ENCODE data around the gene RRP9.
"Not testable (repeated sequence)": the region's sequence is repeated elsewhere in the genome, so short reads cannot be mapped to it uniquely, and the experiment has no call there.

RRP9 gene, protein sequence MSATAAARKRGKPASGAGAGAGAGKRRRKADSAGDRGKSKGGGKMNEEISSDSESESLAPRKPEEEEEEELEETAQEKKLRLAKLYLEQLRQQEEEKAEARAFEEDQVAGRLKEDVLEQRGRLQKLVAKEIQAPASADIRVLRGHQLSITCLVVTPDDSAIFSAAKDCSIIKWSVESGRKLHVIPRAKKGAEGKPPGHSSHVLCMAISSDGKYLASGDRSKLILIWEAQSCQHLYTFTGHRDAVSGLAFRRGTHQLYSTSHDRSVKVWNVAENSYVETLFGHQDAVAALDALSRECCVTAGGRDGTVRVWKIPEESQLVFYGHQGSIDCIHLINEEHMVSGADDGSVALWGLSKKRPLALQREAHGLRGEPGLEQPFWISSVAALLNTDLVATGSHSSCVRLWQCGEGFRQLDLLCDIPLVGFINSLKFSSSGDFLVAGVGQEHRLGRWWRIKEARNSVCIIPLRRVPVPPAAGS

DNA sequence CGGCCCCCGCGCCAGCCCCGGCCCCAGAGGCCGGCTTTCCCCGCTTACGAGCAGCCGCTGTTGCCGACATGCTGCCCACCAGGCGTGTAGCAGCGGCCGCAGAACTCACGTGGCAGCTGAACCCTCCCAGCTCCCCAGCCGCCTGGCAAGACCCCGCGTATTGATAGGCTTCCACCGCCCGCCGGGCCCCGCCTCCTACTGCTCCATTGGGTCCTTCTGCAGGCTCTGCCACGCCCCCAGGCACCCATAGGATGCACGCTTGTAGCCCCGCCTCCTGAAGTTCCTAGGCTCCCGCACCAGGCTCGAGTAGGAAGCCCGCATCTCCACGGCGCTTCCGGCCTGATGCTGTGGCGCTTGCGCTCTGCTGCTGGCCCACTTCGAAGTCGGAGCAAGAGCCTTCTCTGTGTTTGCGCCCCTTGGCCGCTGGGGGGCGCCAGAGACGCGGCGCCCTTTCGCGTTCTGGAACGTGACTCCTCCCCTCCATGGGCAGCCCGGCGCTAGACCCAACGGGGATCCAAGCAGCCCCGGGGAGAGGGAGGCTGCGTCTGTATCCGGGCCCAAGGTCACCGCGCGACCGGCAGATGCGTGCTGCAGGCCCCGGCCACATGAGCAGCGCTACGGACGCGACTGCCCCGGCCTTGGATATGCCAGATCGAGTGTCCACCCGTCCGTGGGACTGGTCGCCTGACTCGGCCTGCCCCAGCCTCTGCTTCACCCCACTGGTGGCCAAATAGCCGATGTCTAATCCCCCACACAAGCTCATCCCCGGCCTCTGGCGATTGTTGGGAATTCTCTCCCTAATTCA is at the start of gene RRP9, which contains the start of gene PARP3:
Gene RRP9, minus strand, starts transcription at position 107 of the 805 bp plus-strand sequence. Its CDS starts 37 bp downstream, at position 70.
Gene PARP3, plus strand, starts transcription at position 566 of the 805 bp plus-strand sequence. CDS start 993 bp downstream, outside the sequence.
- Histone ChIP-seq H3K27ac (peak within 1 kb of the TSS; percentile 88 to 97), H3K9me3 (no peaks in the 10 kb centered on the region), H3K27me3 (no peaks in the 10 kb centered on the region), H3K4me3 (peak within 1 kb of the TSS; percentile 72 to 78), H3K36me3 (peaks cover 10 to 42% (median 12%) of the 10 kb centered on the region in 3 donors), H3K4me1 (peaks cover 0 to 33% (median 29%) of the 10 kb centered on the region in 4 donors)
- TF ChIP-seq CTCF (IDR thresholded peaks at IDR 0.05): peak; percentile 99 to 100
- peak; percentile 100 for DNase-seq
- intact Hi-C loops (cut with DNase I; ENCODE audit: low total_unique reads): loop anchor here (5.0 kb wide), 3 partner anchors 40 to 200 kb away; partner anchors contain the start of genes ACY1 and DUSP7

DNA sequence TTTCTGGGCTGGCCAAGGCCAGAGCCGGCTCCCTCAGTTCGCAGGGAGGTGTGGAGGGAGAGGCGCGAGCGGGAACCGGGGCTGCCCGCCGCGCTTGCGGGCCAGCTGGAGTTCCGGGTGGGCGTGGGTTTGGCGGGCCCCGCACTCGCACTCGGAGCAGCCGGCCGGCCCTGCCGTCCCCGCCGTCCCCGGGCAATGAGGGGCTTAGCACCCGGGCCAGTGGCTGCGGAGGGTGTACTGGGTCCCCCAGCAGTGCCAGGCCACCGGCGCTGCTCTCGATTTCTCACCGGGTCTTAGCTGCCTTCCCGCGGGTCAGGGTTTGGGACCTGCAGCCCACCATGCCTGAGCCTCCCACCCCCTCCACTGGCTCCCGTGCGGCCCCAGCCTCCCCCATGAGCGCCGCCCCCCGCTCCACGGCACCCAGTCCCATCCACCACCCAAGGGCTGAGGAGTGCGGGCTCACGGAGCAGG is 48.8 kb upstream of the RRP9 start:
- H3K4me1 ChIP-seq: peaks cover 0 to 30% (median 22%) of the 10 kb centered on the region in 4 donors
- DNase-seq; H3K9me3 ChIP-seq; intact Hi-C loops (cut with DNase I; ENCODE audit: low total_unique reads); H3K4me3 ChIP-seq; H3K27me3 ChIP-seq: not testable (repeated sequence)
- H3K36me3 ChIP-seq: peaks cover 14 to 42% (median 36%) of the 10 kb centered on the region in 3 donors
- H3K27ac ChIP-seq: peak overlapping the region in 1 of 2 donors; percentile 53

DNA sequence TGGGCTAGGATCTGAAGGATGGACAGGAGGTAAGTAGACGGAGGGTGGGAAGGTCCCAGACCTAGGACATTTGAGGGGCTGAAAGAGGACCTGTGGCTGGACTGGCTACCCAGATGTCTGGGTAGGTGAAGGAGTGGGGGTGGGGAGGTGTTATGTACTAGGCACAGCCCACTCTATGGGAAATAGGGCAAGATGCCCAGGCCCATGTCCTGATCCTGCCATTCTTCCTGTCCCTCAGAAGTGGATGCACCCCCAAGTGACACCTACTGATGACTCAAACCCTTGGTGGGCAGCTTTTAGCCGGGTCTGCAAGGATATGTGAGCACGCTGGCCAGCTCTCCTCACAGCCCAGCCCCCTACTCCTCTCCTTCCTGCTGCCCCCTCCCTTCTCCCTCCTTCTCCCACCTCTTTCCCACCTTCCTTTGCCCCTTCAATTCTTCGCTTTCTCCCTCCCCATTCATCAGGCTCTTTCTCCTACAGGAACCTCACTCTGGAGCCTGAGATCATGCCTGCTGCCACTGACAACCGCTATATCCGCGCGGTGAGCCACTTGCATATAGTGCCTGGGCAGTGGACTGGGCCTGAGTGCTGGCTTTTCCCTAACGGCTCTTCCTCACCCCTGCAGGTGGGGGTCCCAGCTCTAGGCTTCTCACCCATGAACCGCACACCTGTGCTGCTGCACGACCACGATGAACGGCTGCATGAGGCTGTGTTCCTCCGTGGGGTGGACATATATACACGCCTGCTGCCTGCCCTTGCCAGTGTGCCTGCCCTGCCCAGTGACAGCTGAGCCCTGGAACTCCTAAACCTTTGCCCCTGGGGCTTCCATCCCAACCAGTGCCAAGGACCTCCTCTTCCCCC is 46.8 kb upstream of the RRP9 start:
- H3K36me3 ChIP-seq: peaks cover 2 to 28% (median 24%) of the 10 kb centered on the region in 3 donors
- H3K27ac ChIP-seq: no peak overlapping the region
- DNase-seq: no peak
- peaks cover 0 to 25% (median 17%) of the 10 kb centered on the region in 4 donors for H3K4me1 ChIP-seq
- TF ChIP-seq CTCF (IDR thresholded peaks at IDR 0.05): no peak
- no peaks in the 10 kb centered on the region for H3K27me3 ChIP-seq
- no peak overlapping the region for H3K4me3 ChIP-seq
- intact Hi-C loops (cut with DNase I; ENCODE audit: low total_unique reads): no loop called here
- no peaks in the 10 kb centered on the region for H3K9me3 ChIP-seq

- intact Hi-C loops (cut with DNase I; ENCODE audit: low total_unique reads): no loop called here
- no peaks in the 10 kb centered on the region for H3K27me3 ChIP-seq
- H3K36me3 ChIP-seq: peaks cover 0 to 18% (median 14%) of the 10 kb centered on the region in 3 donors
- H3K4me1 ChIP-seq: peaks cover 0 to 27% (median 20%) of the 10 kb centered on the region in 4 donors
- no peak overlapping the region for H3K27ac ChIP-seq
- no peak overlapping the region for H3K4me3 ChIP-seq
- TF ChIP-seq CTCF (IDR thresholded peaks at IDR 0.05): no peak
- no peaks in the 10 kb centered on the region for H3K9me3 ChIP-seq
- DNase-seq: no peak
Measured at GRCh38 chr3:51987568-51987967, 45.9 kb upstream of the RRP9 start.

DNA sequence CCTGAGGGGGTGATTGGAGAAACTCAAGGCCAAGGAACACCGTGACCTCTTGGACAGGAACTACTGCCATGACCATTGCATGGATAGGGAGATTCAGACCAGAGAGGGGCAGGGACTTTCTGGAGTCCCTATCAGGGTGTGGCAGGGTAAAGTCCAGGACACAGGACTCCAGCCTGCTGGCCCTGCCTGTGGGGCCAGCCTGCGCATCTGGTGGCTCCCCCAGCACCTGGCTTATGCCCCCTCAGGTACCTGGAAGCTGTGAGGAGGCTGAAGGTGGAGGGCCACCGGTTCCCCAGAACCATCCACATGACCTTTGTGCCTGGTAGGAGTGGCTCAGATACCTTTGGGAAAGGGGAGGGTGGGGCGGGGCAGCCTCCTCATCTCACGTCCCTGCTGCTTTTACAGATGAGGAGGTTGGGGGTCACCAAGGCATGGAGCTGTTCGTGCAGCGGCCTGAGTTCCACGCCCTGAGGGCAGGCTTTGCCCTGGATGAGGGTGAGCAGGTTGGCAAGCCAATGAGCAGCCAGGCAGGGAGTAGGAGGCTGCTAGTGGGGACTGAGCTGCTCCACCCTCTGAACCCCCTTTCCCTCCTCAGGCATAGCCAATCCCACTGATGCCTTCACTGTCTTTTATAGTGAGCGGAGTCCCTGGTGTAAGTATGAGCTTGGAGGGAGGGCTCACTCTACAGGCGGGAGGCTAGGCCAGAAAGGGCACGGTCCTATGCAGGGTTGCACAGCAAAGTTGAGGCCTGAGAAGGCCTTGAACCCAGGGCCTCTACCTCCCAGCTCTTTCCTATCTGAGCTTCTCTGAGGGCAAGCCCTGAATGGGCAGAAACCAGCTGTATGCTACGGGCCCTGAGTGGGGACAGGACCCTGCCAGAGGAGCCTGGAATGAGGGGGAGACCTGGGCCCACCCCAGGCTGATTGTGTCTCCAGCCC is 44.6 kb upstream of the RRP9 start:
- TF ChIP-seq CTCF (IDR thresholded peaks at IDR 0.05): no peak
- Histone ChIP-seq H3K4me1 (peaks cover 0 to 36% (median 25%) of the 10 kb centered on the region in 4 donors), H3K9me3 (no peaks in the 10 kb centered on the region), H3K36me3 (peaks cover 0 to 5% (median 1%) of the 10 kb centered on the region in 3 donors), H3K27me3 (no peaks in the 10 kb centered on the region), H3K4me3 (no peak overlapping the region), H3K27ac (no peak overlapping the region)
- intact Hi-C loops (cut with DNase I; ENCODE audit: low total_unique reads): no loop called here
- DNase-seq: no peak

Data from tibial artery (tissue), 4 donors.